H9 (cell line): ENCODE results near the gene USP22. TPM values are rescaled to one million over a fixed set of nuclear protein-coding genes. Genes with fewer than 3 reads are reported as not detected.

Source experiments
- DNase-seq: peaks from one replicate; pipeline ENCODE4 v3.0.0-alpha.2; 2017
- H2AFZ ChIP-seq: one replicate; pipeline ENCODE4 v1.6.1; 2013; ENCODE audit warnings: mild to moderate bottlenecking, low read length, control low read depth, moderate library complexity
- H2AK5ac ChIP-seq: 2 replicates; pipeline ENCODE4 v1.6.1; 2013; ENCODE audit warnings: low read length, control low read depth, mixed read lengths; ENCODE audit not compliant: insufficient read length
- H2BK120ac ChIP-seq: one replicate; pipeline ENCODE4 v1.6.1; 2013; ENCODE audit warnings: low read depth, mild to moderate bottlenecking, low read length, control low read depth, inconsistent platforms; ENCODE audit not compliant: poor library complexity, severe bottlenecking
- H2BK12ac ChIP-seq: 2 replicates; pipeline ENCODE4 v1.6.1; 2013; ENCODE audit warnings: low read length, control low read depth, mixed read lengths, low read depth; ENCODE audit not compliant: insufficient read length
- H2BK15ac ChIP-seq: 2 replicates; pipeline ENCODE4 v1.6.1; 2013; ENCODE audit warnings: low read depth, low read length, control low read depth
- H2BK20ac ChIP-seq: one replicate; pipeline ENCODE4 v1.6.1; 2013; ENCODE audit warnings: low read depth, mild to moderate bottlenecking, low read length, control low read depth, inconsistent platforms; ENCODE audit not compliant: poor library complexity, severe bottlenecking
- H2BK5ac ChIP-seq: 2 replicates; pipeline ENCODE4 v1.6.1; 2013; ENCODE audit warnings: low read length, control low read depth, mixed read lengths; ENCODE audit not compliant: insufficient read length
- H3K14ac ChIP-seq: 2 replicates; pipeline ENCODE4 v1.6.1; 2013; ENCODE audit warnings: low read length, control low read depth; ENCODE audit not compliant: insufficient read depth
- H3K18ac ChIP-seq: 2 replicates; pipeline ENCODE4 v1.6.1; 2013; ENCODE audit warnings: low read depth, mild to moderate bottlenecking, mixed read lengths, low read length, control low read depth; ENCODE audit not compliant: insufficient read length
- H3K23ac ChIP-seq: 2 replicates; pipeline ENCODE4 v1.6.1; 2013; ENCODE audit warnings: low read length, control low read depth, mixed read lengths, low read depth; ENCODE audit not compliant: insufficient read length
- H3K23me2 ChIP-seq: 2 replicates; pipeline ENCODE4 v1.6.1; 2013; ENCODE audit warnings: low read depth, mild to moderate bottlenecking, mixed read lengths, low read length, control low read depth; ENCODE audit not compliant: insufficient read length, poor library complexity, severe bottlenecking
- H3K27ac ChIP-seq: 2 replicates; pipeline ENCODE4 v1.5.1; 2013; ENCODE audit warnings: low read length, control low read depth, mixed read lengths, low read depth; ENCODE audit not compliant: insufficient read length
- H3K27me3 ChIP-seq: 2 replicates; pipeline ENCODE4 v1.6.1; 2013; ENCODE audit warnings: low read length, control low read depth, inconsistent platforms; ENCODE audit not compliant: insufficient read depth
- H3K4ac ChIP-seq: 2 replicates; pipeline ENCODE4 v1.6.1; 2013; ENCODE audit warnings: low read depth, mild to moderate bottlenecking, control low read depth, inconsistent platforms, low read length, moderate library complexity
- H3K4me1 ChIP-seq: 2 replicates; pipeline ENCODE4 v1.6.1; 2013; ENCODE audit warnings: low read length, control low read depth, inconsistent platforms; ENCODE audit not compliant: insufficient read depth
- H3K4me2 ChIP-seq: 2 replicates; pipeline ENCODE4 v1.6.1; 2013; ENCODE audit warnings: low read length, control low read depth, mixed read lengths; ENCODE audit not compliant: insufficient read length, insufficient read depth
- H3K56ac ChIP-seq: 2 replicates; pipeline ENCODE4 v1.6.1; 2013; ENCODE audit warnings: low read depth, mild to moderate bottlenecking, mixed read lengths, low read length, control low read depth; ENCODE audit not compliant: insufficient read length
- H3K79me1 ChIP-seq: 2 replicates; pipeline ENCODE4 v1.6.1; 2013; ENCODE audit warnings: low read depth, mild to moderate bottlenecking, moderate library complexity, low read length, control low read depth, inconsistent platforms; ENCODE audit not compliant: insufficient read depth, poor library complexity, severe bottlenecking
- H3K79me2 ChIP-seq: 2 replicates; pipeline ENCODE4 v1.6.1; 2013; ENCODE audit warnings: low read length, control low read depth, inconsistent platforms; ENCODE audit not compliant: insufficient read depth
- H3K9ac ChIP-seq: 2 replicates; pipeline ENCODE4 v1.6.1; 2013; ENCODE audit warnings: low read length, control low read depth, mixed read lengths; ENCODE audit not compliant: insufficient read length; ENCODE audit errors: extremely low read depth
- H3K9me3 ChIP-seq: one replicate; pipeline ENCODE4 v1.6.1; 2013; ENCODE audit warnings: low read depth, low read length, inconsistent platforms; ENCODE audit not compliant: control insufficient read depth
- H3T11ph ChIP-seq: one replicate; pipeline ENCODE4 v1.6.1; 2013; ENCODE audit warnings: mild to moderate bottlenecking, low read length, control low read depth, inconsistent platforms
- H4K20me1 ChIP-seq: one replicate; pipeline ENCODE4 v1.6.1; 2013; ENCODE audit not compliant: control insufficient read depth, insufficient read length, insufficient read depth
- H4K5ac ChIP-seq: 2 replicates; pipeline ENCODE4 v1.6.1; 2013; ENCODE audit warnings: low read depth, mild to moderate bottlenecking, mixed read lengths, low read length, control low read depth; ENCODE audit not compliant: insufficient read length
- H4K8ac ChIP-seq: replicated peaks from 2 replicates; pipeline ENCODE4 v1.6.1; 2013; ENCODE audit warnings: low read length, control low read depth, mixed read lengths, low read depth; ENCODE audit not compliant: insufficient read length
- H4K91ac ChIP-seq: 2 replicates; pipeline ENCODE4 v1.6.1; 2013; ENCODE audit warnings: low read depth, mild to moderate bottlenecking, moderate library complexity, mixed read lengths, low read length, control low read depth; ENCODE audit not compliant: insufficient read length
- H3K27ac Mint-ChIP-seq, 3 experiments: 2 replicates in 2 of 3; 3 replicates in 1 of 3; pipeline ENCODE4 v1.8.0; 2020 to 2021; ENCODE audit warnings: mixed read lengths in 3 of 3, mild to moderate bottlenecking in 1 of 3, moderate library complexity in 1 of 3
- H3K27me3 Mint-ChIP-seq: 2 replicates; pipeline ENCODE4 v1.8.0; 2021; ENCODE audit warnings: low read depth, mild to moderate bottlenecking, moderate library complexity, mixed read lengths
- H3K36me3 Mint-ChIP-seq, 3 experiments: 2 replicates in 2 of 3; 3 replicates in 1 of 3; pipeline ENCODE4 v1.8.0; 2020 to 2021; ENCODE audit warnings: low read depth in 3 of 3, mixed read lengths in 3 of 3; ENCODE audit not compliant: insufficient read depth in 1 of 3
- H3K4me1 Mint-ChIP-seq, 2 experiments: 2 replicates each; pipeline ENCODE4 v1.8.0; 2020; ENCODE audit warnings: mixed read lengths in 2 of 2
- H3K4me3 Mint-ChIP-seq, 2 experiments: 2 replicates in 1 of 2; 3 replicates in 1 of 2; pipeline ENCODE4 v1.8.0; 2020 to 2021; ENCODE audit warnings: mild to moderate bottlenecking in 2 of 2, mixed read lengths in 2 of 2, moderate library complexity in 1 of 2
- H3K9me3 Mint-ChIP-seq, 2 experiments: 2 replicates in 1 of 2; 3 replicates in 1 of 2; pipeline ENCODE4 v1.8.0; 2020; ENCODE audit warnings: mild to moderate bottlenecking in 2 of 2, mixed read lengths in 2 of 2, moderate library complexity in 1 of 2
- CTCF ChIP-seq: fragments of 200-600 bp; sonication (generic); conservative IDR thresholded peaks from 3 replicates; pipeline ENCODE4 v1.8.0; 2021; ENCODE audit warnings: antibody characterized with exemption, mild to moderate bottlenecking
- WGBS: extraction: QIAGEN DNeasy Blood & Tissue Kit; methylation state at CpG from one replicate; pipeline ENCODE4 v1.1.7; 2013; ENCODE audit warnings: missing lambda C conversion rate, low lambda C conversion rate, mixed read lengths; ENCODE audit not compliant: insufficient read length; ENCODE audit errors: extremely low coverage; 5-methylcytosine and 5-hydroxymethylcytosine counted together
- total RNA-seq: library from RNA; stranded (reverse); gene quantifications from 2 replicates; pipeline ENCODE4 v1.2.1, GENCODE V29; 2021

Gene USP22
- total RNA-seq, 1 experiment from 2014 or later = 345 TPM

GRCh38 chr17:21016826-21017225 is 26.0 kb downstream of the USP22 start:
- no peak for DNase-seq
- H3T11ph ChIP-seq = no peak overlapping the region
- 0 out of 7 replicates have a peak overlapping the region, but pooled peaks of 1 of the 3 experiments have one; percentile 73 for H3K27ac Mint-ChIP-seq
- peaks cover 11% of the 10 kb centered on the region for H3K79me1 ChIP-seq
- H3K36me3 Mint-ChIP-seq = peaks cover 93 to 100% (median 98%) of the 10 kb centered on the region in 3 experiments
- H4K91ac ChIP-seq = no peak overlapping the region
- no peak overlapping the region for H2AK5ac ChIP-seq
- H2BK12ac ChIP-seq = no peak overlapping the region
- no peak overlapping the region for H3K4me3 Mint-ChIP-seq
- no peaks in the 10 kb centered on the region; a peak in 1 of 5 replicates for H3K9me3 Mint-ChIP-seq
- no peak overlapping the region for H3K18ac ChIP-seq
- no peaks in the 10 kb centered on the region for H4K20me1 ChIP-seq
- no peaks in the 10 kb centered on the region for H3K27me3 Mint-ChIP-seq
- H2BK120ac ChIP-seq = no peak overlapping the region
- no peak overlapping the region for H3K27ac ChIP-seq
- no peak overlapping the region for H2BK20ac ChIP-seq
- no peak overlapping the region for H3K14ac ChIP-seq
- H3K9ac ChIP-seq = no peak overlapping the region
- no peak overlapping the region for H3K56ac ChIP-seq
- no peaks in the 10 kb centered on the region for H3K27me3 ChIP-seq
- H4K5ac ChIP-seq = no peak overlapping the region
- no peak overlapping the region for H2BK15ac ChIP-seq
- H3K9me3 ChIP-seq = no peaks in the 10 kb centered on the region
- H3K4ac ChIP-seq = no peak overlapping the region
- no CpG with 5 or more reads among the region's 7 CpGs for WGBS
- H3K4me1 ChIP-seq = no peaks in the 10 kb centered on the region
- no peak overlapping the region for H2BK5ac ChIP-seq
- H2AFZ ChIP-seq = no peak overlapping the region
- H3K23ac ChIP-seq = no peak overlapping the region
- no peaks in the 10 kb centered on the region for H3K23me2 ChIP-seq
- H3K4me1 Mint-ChIP-seq = no peaks in the 10 kb centered on the region
- no peak overlapping the region for H3K4me2 ChIP-seq
- no peak for TF ChIP-seq CTCF
- H4K8ac ChIP-seq = no peak overlapping the region
- peaks cover 9% of the 10 kb centered on the region; the same call in 1 of the 2 replicates for H3K79me2 ChIP-seq
